Kidney (tissue), 22 donors: ENCODE data around the gene PLEK2. TPM values are rescaled to one million over a fixed set of nuclear protein-coding genes. Genes with fewer than 3 reads are reported as not detected.
A peak's percentile ranks its signal among the peaks of the same experiment; 100 is the strongest.

Experiments
- DNase-seq, 5 donors: peaks; one replicate each; pipeline ENCODE4 v3.0.0-alpha.2; 2013 to 2020
- FAIRE-seq: peaks from 2 replicates; lab custom pipeline; 2012; peaks lifted over from hg19 to GRCh38; lab: Jason Lieb, UNC
- H3K27ac ChIP-seq, 2 donors: one replicate each; pipeline ENCODE4 v1.7.0; 2013; ENCODE audit warnings: low read depth in 2 of 2, low read length in 2 of 2, inconsistent platforms in 1 of 2
- H3K27me3 ChIP-seq: one replicate; pipeline ENCODE4 v1.7.1; 2013; ENCODE audit warnings: low read length, inconsistent platforms; ENCODE audit not compliant: control insufficient read depth, insufficient read depth
- H3K36me3 ChIP-seq, 3 donors: one replicate each; pipeline versions ENCODE4 v1.7.0 to v1.7.1; 2013; ENCODE audit warnings: low read length in 3 of 3, control low read depth in 1 of 3, inconsistent platforms in 1 of 3; ENCODE audit not compliant: insufficient read depth in 3 of 3, control insufficient read depth in 2 of 3
- H3K4me1 ChIP-seq, 3 donors: one replicate each; pipeline versions ENCODE4 v1.7.0 to v1.7.1; 2013; ENCODE audit warnings: low read length in 3 of 3, inconsistent platforms in 1 of 3, low read depth in 1 of 3; ENCODE audit not compliant: control insufficient read depth in 2 of 3, insufficient read depth in 2 of 3
- H3K4me3 ChIP-seq, 3 donors: one replicate each; pipeline versions ENCODE4 v1.7.0 to v1.8.1; 2013; ENCODE audit warnings: low read length in 3 of 3, control low read depth in 1 of 3, inconsistent platforms in 1 of 3
- H3K9ac ChIP-seq, 3 donors: one replicate each; pipeline versions ENCODE4 v1.7.0 to v1.7.1; 2013; ENCODE audit warnings: low read length in 3 of 3, control low read depth in 1 of 3, inconsistent platforms in 1 of 3
- H3K9me3 ChIP-seq, 3 donors: one replicate each; pipeline versions ENCODE4 v1.7.0 to v1.7.1; 2013; ENCODE audit warnings: low read length in 3 of 3, control low read depth in 1 of 3, inconsistent platforms in 1 of 3; ENCODE audit not compliant: control insufficient read depth in 2 of 3, insufficient read depth in 1 of 3
- CTCF ChIP-seq: IDR thresholded peaks from 3 replicates; pipeline ENCODE4 v1.5.1; 2012; ENCODE audit warnings: mild to moderate bottlenecking, moderate library complexity, borderline replicate concordance; ENCODE audit not compliant: insufficient read depth; ENCODE audit errors: extremely low read depth
- intact Hi-C: fragments of 100-400 bp; cut with DNase I; formaldehyde crosslinking; loops from one replicate; pipeline ENCODE4 v1.11.1; 2022
- long read RNA-seq, 10 donors: library from polyadenylated mRNA in 1 of 10; unstranded in 1 of 10; transcript quantifications; one replicate each; pipeline ENCODE4 v2.0.0 and lab custom pipeline, GENCODE V29; 2021 to 2026
- polyA plus RNA-seq: library from polyadenylated mRNA; stranded (reverse); fragments of 350-450 nt; fragmentation: Illumina TruSeq; extraction: RNeasy Lipid Tissue Mini Kit (QIAGEN cat#74804); gene quantifications from one replicate; pipeline ENCODE4 v1.2.3, GENCODE V29; 2014; ENCODE audit warnings: low read depth, low replicate concordance; ENCODE audit not compliant: insufficient read depth
- total RNA-seq: library from RNA; stranded (reverse); fragmentation: NEBNext Ultra II Directional; extraction: Animal tissue kit (Norgen Biotek cat#: 25700); gene quantifications from one replicate; pipeline ENCODE4 v1.2.1, GENCODE V29; 2021
- donor health status: control.
- donor health status: control.
- donor health status: control.
- donor health status: control.
- donor health status: control.
- donor health status: DM: yes; HTN: yes; CAD: no.
- donor health status: Normal renal cell carcinoma (clear cell type).

PLEK2 gene
- total RNA-seq, result 10.8 TPM
- polyA plus RNA-seq, result 11.4 TPM
- long read RNA-seq, donor 1, result 0 reads
- long read RNA-seq, donor 2, result 0 reads
- long read RNA-seq, donor 3, result 0 reads
- long read RNA-seq, donor 4, result 0 reads
- long read RNA-seq, donor 5, result 0 reads
- long read RNA-seq, donor 6, result 0 reads
- long read RNA-seq, donor 7, transcript PLEK2-201 (9 exons, 1,549 nt), result major isoform, 18 of 24 reads
- long read RNA-seq, donor 7, partial matches to known transcripts, result 2 of 24 reads
- long read RNA-seq, donor 7, other reads (novel, unspliced or antisense), result 4 of 24 reads
- long read RNA-seq, donor 8, result 0 reads
- long read RNA-seq, donor 9, result 0 reads
- long read RNA-seq, donor 10, partial matches to known transcripts, result 0 of 1 reads
- long read RNA-seq, donor 10, other reads (novel, unspliced or antisense), result 0 of 1 reads

GRCh38 chr14:67411820-67412421 is at the start of gene PLEK2:
TSS of gene PLEK2 (minus strand) at chr14:67412165. CDS start at chr14:67412059, 106 bp downstream.
- TF ChIP-seq CTCF, result no peak
- intact Hi-C loops, result no loop called here
- Histone ChIP-seq H3K4me3 (peak within 1 kb of the TSS in 2 of 3 donors; percentile 25 to 66), H3K9ac (peak within 1 kb of the TSS in 1 of 3 donors; percentile 46), H3K27ac (no peak within 1 kb of the TSS), H3K27me3 (peaks cover 2% of the 10 kb centered on the region), H3K9me3 (no peaks in the 10 kb centered on the region), H3K4me1 (no peaks in the 10 kb centered on the region), H3K36me3 (no peaks in the 10 kb centered on the region)
- peak; percentile 20 to 92 (median 46) for DNase-seq
- FAIRE-seq, result no peak

- H3K9me3 ChIP-seq, result no peaks in the 10 kb centered on the region
- no peak overlapping the region for H3K27ac ChIP-seq
- no peaks in the 10 kb centered on the region for H3K4me1 ChIP-seq
- H3K9ac ChIP-seq, result no peak overlapping the region
- TF ChIP-seq CTCF, result no peak
- no peaks in the 10 kb centered on the region for H3K27me3 ChIP-seq
- intact Hi-C loops, result no loop called here
- H3K36me3 ChIP-seq, result no peaks in the 10 kb centered on the region
- no peak overlapping the region for H3K4me3 ChIP-seq
- DNase-seq (no peak), FAIRE-seq (no peak)
These were observed 49.5 kb upstream of the PLEK2 start for GRCh38 chr14:67461341-67461985.

GRCh38 chr14:67459336-67459735 is 47.4 kb upstream of the PLEK2 start:
- H3K36me3 ChIP-seq, result no peaks in the 10 kb centered on the region
- intact Hi-C loops, result no loop called here
- no peaks in the 10 kb centered on the region for H3K4me1 ChIP-seq
- FAIRE-seq (no peak), DNase-seq (no peak)
- no peak overlapping the region for H3K4me3 ChIP-seq
- no peak overlapping the region for H3K27ac ChIP-seq
- H3K9ac ChIP-seq, result no peak overlapping the region
- no peaks in the 10 kb centered on the region for H3K9me3 ChIP-seq
- TF ChIP-seq CTCF, result no peak
- no peaks in the 10 kb centered on the region for H3K27me3 ChIP-seq
